GM12875 (cell line): ENCODE measurements around the gene PRKCG.

ENCODE experiments used
- H3K4me3 ChIP-seq: one replicate; pipeline ENCODE4 v1.5.1; 2011; ENCODE audit warnings: low read depth, low read length, control low read depth
- TF ChIP-seq, protein P1 (sequence below): IDR thresholded peaks from 2 replicates; pipeline ENCODE4 v1.5.1; 2011; ENCODE audit warnings: low read depth, mild to moderate bottlenecking, control low read depth, inconsistent platforms, low read length, moderate library complexity, borderline replicate concordance; ENCODE audit not compliant: insufficient read depth

PRKCG gene

DNA sequence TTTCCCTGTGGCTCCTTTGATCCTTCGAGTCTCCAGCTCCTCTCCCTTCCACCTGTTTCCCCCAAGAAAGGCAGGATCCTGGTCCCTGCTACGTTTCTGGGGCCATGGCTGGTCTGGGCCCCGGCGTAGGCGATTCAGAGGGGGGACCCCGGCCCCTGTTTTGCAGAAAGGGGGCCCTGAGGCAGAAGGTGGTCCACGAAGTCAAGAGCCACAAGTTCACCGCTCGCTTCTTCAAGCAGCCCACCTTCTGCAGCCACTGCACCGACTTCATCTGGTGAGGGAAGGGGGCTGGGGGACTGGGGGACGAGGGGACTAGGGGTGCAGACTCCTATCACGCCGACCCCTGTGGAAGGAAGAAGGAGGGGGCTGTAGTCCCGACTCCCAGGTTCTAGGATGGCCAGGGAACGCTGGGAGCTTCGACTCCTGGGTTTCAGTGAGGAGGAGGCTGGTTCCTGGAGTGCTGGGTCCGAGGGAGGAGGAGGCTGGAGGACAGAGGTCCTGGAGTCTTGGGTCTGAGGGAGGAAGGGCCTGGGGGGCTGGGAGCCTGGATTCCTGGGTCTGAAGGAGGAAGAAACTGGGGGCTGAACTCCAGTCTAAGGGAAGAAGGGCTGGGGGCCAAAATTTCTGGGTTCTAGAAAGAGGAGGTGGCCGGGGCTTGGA, 524 bp downstream of the PRKCG start:
- TF ChIP-seq, protein P1, sequence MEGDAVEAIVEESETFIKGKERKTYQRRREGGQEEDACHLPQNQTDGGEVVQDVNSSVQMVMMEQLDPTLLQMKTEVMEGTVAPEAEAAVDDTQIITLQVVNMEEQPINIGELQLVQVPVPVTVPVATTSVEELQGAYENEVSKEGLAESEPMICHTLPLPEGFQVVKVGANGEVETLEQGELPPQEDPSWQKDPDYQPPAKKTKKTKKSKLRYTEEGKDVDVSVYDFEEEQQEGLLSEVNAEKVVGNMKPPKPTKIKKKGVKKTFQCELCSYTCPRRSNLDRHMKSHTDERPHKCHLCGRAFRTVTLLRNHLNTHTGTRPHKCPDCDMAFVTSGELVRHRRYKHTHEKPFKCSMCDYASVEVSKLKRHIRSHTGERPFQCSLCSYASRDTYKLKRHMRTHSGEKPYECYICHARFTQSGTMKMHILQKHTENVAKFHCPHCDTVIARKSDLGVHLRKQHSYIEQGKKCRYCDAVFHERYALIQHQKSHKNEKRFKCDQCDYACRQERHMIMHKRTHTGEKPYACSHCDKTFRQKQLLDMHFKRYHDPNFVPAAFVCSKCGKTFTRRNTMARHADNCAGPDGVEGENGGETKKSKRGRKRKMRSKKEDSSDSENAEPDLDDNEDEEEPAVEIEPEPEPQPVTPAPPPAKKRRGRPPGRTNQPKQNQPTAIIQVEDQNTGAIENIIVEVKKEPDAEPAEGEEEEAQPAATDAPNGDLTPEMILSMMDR: no peak
- no peak overlapping the region for H3K4me3 ChIP-seq

DNA sequence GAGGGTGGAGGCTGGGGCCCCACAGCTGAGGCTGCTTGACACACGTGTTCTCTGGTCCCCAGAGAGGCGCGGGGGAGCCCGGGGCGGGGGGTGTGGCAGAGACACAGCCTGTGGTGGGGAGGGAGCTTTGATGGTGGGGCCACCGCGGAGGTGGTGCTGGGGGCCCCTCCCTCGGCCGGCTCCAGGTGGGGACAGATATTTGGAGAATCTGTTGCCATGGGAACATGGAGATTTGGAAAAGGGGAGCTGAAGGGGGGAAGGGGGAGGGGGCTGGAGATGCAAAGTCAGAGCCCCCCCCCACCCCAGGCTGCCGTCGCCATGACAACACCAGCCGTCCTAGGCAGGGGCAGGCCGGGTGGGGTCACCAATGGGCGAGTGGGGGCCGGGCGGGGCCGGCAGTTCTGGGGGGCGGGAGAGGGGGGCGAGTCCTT, 1.2 kb downstream of the PRKCG start:
- TF ChIP-seq, protein P1: no peak
- no peak overlapping the region for H3K4me3 ChIP-seq

DNA sequence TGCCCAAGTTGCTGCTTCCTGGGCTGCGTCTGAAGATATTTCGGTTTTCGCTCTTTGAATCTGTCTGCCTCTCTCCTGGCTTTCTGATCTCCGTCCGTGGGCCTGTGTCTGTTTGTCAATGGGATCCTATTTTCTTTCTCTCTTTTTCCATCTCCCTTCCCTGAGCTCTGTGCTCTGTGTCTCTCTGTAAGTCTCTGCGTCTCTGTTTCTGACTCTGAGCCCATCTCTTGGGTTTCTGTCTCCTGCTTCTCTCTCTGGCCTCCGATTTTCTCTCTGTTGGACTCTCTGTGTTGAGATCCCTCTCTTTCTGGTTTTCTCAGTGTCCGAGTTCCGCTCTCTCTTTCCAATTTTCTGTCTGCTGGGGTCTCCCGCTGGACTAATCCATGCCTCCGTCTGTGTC, 1.7 kb downstream of the PRKCG start:
- TF ChIP-seq, protein P1: no peak
- no peak overlapping the region for H3K4me3 ChIP-seq

DNA sequence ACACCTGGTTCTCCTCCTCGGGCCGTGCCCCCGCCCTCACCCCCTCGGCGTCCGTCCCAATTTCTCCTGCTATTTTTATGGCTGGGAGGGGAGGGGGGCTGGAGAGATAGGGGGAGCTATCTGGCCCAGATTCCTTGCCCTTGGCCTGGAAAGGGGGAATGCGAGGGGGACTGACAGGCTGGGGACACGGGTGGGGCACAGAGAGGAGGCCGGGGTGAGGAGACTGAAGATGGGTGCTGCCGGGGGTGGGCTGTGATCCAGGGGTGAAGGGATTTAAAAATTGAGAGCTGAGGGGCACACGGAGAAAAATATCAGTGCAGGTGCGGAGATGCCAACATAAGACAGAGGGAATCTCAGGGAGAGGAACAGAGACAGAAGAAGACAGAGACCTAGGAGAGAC, 2.3 kb downstream of the PRKCG start:
- TF ChIP-seq, protein P1: no peak
- H3K4me3 ChIP-seq: no peak overlapping the region

DNA sequence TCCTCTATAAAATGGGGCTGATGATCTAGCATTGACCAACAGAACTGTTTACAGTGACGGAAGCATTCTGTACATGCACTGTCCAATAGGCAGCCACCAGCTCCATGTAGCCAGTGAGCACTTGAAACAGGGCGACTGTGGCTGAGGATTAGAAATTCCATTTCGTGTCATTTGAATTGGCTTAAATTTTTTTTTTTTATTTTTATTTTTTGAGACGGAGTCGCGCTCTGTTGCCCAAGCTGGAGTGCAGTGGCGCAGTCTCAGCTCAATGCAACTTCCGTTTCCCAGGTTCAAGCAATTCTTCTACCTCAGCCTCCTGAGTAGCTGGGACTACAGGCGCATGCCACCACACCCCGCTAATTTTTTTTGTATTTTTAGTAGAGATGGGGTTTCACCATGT, 3.0 kb downstream of the PRKCG start:
- H3K4me3 ChIP-seq: no peak overlapping the region
- TF ChIP-seq, protein P1: no peak

DNA sequence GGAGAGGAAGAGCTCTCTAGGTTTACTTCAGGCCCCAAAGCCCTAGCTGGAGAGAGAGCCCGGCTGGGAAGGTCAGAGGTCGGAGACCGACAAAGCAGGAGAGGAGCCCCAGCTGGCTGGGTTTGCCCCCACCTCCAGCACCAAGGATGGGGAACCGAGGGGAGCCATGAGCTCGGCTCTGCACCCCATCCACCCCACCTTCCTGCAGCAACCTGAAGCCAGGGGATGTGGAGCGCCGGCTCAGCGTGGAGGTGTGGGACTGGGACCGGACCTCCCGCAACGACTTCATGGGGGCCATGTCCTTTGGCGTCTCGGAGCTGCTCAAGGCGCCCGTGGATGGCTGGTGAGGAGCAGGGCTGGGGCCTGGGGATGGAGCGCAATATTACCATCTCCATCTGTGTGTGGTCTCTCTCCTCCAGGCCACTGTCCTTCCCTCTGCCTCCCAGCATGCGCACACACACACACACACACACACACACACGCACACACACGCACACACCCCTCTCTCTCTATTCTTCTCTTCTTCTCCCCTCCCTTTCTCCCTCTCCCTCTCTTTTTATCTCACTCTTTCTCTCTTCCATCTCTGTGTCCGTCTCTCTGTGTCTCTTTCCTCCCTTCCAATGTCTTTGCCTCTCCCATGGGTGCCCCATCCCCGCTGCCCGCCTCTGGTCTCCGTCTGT, 10.4 kb downstream of the PRKCG start:
- no peak overlapping the region for H3K4me3 ChIP-seq
- TF ChIP-seq, protein P1: no peak

DNA sequence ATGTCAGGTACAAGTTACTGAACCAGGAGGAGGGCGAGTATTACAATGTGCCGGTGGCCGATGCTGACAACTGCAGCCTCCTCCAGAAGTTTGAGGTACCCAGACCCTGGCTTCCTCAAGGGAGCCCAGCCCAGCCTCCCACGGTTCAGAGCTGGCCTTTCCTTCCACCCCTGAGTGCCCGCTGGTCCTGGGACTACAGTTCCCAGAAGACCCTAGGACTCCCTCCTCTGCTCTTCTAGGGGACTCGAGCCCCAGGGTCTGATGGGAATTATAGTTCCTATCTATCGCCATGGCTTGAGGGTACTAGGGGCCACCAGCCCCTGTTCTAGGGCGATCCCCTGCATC, 11.0 kb downstream of the PRKCG start:
- no peak overlapping the region for H3K4me3 ChIP-seq
- TF ChIP-seq, protein P1: no peak
